ENCODE results near the gene TMEM43. TPM values are rescaled to one million over a fixed set of nuclear protein-coding genes. Genes with fewer than 3 reads are reported as not detected.
"Not testable (repeated sequence)": the region's sequence is repeated elsewhere in the genome, so short reads cannot be mapped to it uniquely, and the experiment has no call there.

Gene TMEM43
- polyA plus RNA-seq, 3 donors: 55.4 to 69.7 (median 66.7) TPM

- no peaks in the 10 kb centered on the region for H3K36me3 Mint-ChIP-seq
- H3K27me3 Mint-ChIP-seq (ENCODE audit: low read depth in 3 of 3): peaks cover 3 to 15% (median 8%) of the 10 kb centered on the region in 3 donors
- Histone ChIP-seq H3K36me3 (replicated peaks in 1 of 2; ENCODE audit: control insufficient read depth in 1 of 2, insufficient read depth in 2 of 2, low read length in 2 of 2) (no peaks in the 10 kb centered on the region), H3K27me3 (ENCODE audit: control insufficient read depth in 2 of 2, insufficient read depth in 2 of 2, low read length in 2 of 2) (peaks cover 0 to 4% of the 10 kb centered on the region in 2 donors), H2AFZ (ENCODE audit: insufficient read depth, low read depth, low read length, poor library complexity, severe bottlenecking) (no peak overlapping the region), H3K9me3 (replicated peaks in 1 of 2; ENCODE audit: control insufficient read depth in 1 of 2, insufficient read depth in 1 of 2, low read length in 2 of 2) (no peaks in the 10 kb centered on the region), H3K9ac (ENCODE audit: insufficient read depth, low read length, poor library complexity, severe bottlenecking) (no peak overlapping the region), H3K4me1 (ENCODE audit: control insufficient read depth in 1 of 2, insufficient read depth in 2 of 2, low read length in 2 of 2) (no peaks in the 10 kb centered on the region), H3K4me2 (replicated peaks; ENCODE audit: extremely low read depth, low read length, poor library complexity, severe bottlenecking) (no peak overlapping the region), H4K20me1 (ENCODE audit: insufficient read depth, low read length) (no peaks in the 10 kb centered on the region), H3K79me2 (ENCODE audit: insufficient read depth, low read length) (no peaks in the 10 kb centered on the region), H3K27ac (ENCODE audit: low read depth in 1 of 2, low read length in 2 of 2) (no peak overlapping the region), H3K4me3 (replicated peaks in 1 of 3; ENCODE audit: low read depth in 2 of 3, low read length in 3 of 3) (no peak overlapping the region)
- H3K9me3 Mint-ChIP-seq: peaks cover 3 to 15% (median 7%) of the 10 kb centered on the region in 7 donors
- H3K27ac Mint-ChIP-seq: no peak overlapping the region
- WGBS (ENCODE audit: insufficient coverage): no CpG with 5 or more reads among the region's 5 CpGs
- no peak for TF ChIP-seq CTCF (IDR thresholded peaks at IDR 0.05)
- intact Hi-C loops (cut with micrococcal nuclease): no loop called here
- H3K4me1 Mint-ChIP-seq: no peaks in the 10 kb centered on the region
- H3K4me3 Mint-ChIP-seq: no peak overlapping the region
- DNase-seq: no peak
Observed at GRCh38 chr3:14097616-14098391, 27.0 kb upstream of the TMEM43 start.

GRCh38 chr3:14109821-14110220 is 15.0 kb upstream of the TMEM43 start:
- H3K27me3 ChIP-seq (ENCODE audit: control insufficient read depth in 2 of 2, insufficient read depth in 2 of 2, low read length in 2 of 2); H3K4me3 ChIP-seq (replicated peaks in 1 of 3; ENCODE audit: low read depth in 2 of 3, low read length in 3 of 3); H2AFZ ChIP-seq (ENCODE audit: insufficient read depth, low read depth, low read length, poor library complexity, severe bottlenecking); H4K20me1 ChIP-seq (ENCODE audit: insufficient read depth, low read length); H3K27ac ChIP-seq (ENCODE audit: low read depth in 1 of 2, low read length in 2 of 2); H3K4me1 Mint-ChIP-seq; intact Hi-C loops (cut with micrococcal nuclease); H3K79me2 ChIP-seq (ENCODE audit: insufficient read depth, low read length); H3K4me1 ChIP-seq (ENCODE audit: control insufficient read depth in 1 of 2, insufficient read depth in 2 of 2, low read length in 2 of 2); H3K9ac ChIP-seq (ENCODE audit: insufficient read depth, low read length, poor library complexity, severe bottlenecking); H3K4me2 ChIP-seq (replicated peaks; ENCODE audit: extremely low read depth, low read length, poor library complexity, severe bottlenecking); H3K9me3 Mint-ChIP-seq; H3K27ac Mint-ChIP-seq; H3K27me3 Mint-ChIP-seq (ENCODE audit: low read depth in 3 of 3); H3K4me3 Mint-ChIP-seq; H3K9me3 ChIP-seq (replicated peaks in 1 of 2; ENCODE audit: control insufficient read depth in 1 of 2, insufficient read depth in 1 of 2, low read length in 2 of 2); DNase-seq: not testable (repeated sequence)
- peaks cover 33 to 44% of the 10 kb centered on the region in 2 donors for H3K36me3 ChIP-seq (replicated peaks in 1 of 2; ENCODE audit: control insufficient read depth in 1 of 2, insufficient read depth in 2 of 2, low read length in 2 of 2)
- peaks cover 37 to 39% of the 10 kb centered on the region in 2 donors for H3K36me3 Mint-ChIP-seq
- 92% methylated on average over 2 of the region's 5 CpGs for WGBS (ENCODE audit: insufficient coverage)

Data from CD14-positive monocyte (primary cell).